HG02588 (cell line): ENCODE data around the gene ATF6B.
"Not testable (repeated sequence)": the region's sequence is repeated elsewhere in the genome, so short reads cannot be mapped to it uniquely, and the experiment has no call there.

ENCODE experiments used
- ATAC-seq: cut with Tn5 transposase; IDR thresholded peaks from one replicate; pipeline ENCODE4 v1.9.1; 2021; ENCODE audit warnings: mild to moderate bottlenecking, moderate library complexity; ENCODE audit not compliant: unreplicated experiment

ATF6B gene

GRCh38 chr6:32108727-32109113, 19.3 kb downstream of the ATF6B start:
- no peak for ATAC-seq

DNA sequence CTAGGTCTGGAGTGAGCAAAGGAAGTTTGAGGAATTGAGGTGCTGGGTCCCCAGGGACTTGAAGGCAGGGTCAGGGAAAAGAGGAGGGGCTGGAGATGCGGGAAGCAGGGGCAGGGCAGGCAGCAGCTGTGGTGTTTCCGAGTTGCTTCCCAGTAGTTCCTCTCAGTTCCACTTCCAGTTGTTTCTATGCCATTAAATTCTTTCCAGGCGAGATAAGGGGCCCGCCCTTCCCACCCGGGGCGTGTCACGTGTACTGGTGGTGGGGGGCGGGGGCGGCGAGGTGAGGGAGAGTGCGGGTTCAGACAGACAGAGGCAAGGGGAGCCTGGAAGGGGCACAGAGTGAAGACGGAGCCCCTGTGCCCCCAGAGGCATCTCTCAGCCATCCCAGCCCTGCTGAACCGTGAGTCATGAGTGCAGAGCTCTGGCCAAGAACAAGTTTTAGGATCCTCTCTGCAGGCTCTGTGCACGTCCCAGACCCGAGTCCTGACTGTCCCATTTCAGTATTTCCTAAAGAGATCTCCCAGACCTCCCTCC, 19.9 kb downstream of the ATF6B start:
- ATAC-seq, result no peak

- ATAC-seq, result no peak
Observed at GRCh38 chr6:32107406-32107805, 20.6 kb downstream of the ATF6B start.

DNA sequence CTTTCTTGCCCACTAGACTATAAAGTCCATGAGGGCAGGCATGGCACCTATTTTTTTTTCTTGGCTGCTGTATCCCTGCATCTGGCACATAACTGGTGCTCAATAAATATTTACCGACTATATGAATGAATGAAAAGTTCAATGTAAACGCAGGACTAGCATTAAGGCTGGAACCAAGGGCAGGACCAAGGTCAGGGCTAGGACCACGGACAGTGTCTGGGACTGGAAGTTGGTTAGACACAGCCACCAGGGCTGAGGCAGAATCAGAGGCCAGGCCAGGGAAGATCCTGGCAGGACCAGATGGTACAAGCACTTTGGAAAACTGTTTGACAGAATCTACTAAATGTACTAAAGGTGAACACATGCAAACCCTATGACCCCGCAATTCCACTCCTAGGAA, 22.6 kb downstream of the ATF6B start:
- no peak for ATAC-seq

GRCh38 chr6:32102255-32102654, 25.8 kb downstream of the ATF6B start:
- ATAC-seq, result no peak

GRCh38 chr6:32100251-32100650, 27.8 kb downstream of the ATF6B start:
- ATAC-seq, result not testable (repeated sequence)

DNA sequence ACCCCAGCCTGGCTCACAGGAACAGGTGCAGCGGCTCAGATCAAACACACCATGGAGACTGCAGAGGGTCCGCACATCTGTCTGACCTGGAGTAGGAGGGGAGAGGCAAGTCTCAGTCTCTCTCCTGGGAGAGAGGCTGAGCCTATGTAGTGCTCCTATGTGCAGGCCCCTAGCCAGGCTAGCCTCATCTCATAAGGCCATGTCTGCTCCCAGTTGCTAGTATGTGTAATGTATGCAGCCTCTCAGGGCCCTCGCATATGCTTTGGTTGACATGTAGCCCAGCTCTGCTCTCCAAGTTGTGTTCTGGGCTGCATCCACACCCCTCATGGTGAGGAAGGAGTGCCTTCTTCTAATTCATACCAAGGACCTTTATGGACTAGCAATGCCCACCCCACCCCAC, 30.7 kb downstream of the ATF6B start:
- ATAC-seq, result no peak

DNA sequence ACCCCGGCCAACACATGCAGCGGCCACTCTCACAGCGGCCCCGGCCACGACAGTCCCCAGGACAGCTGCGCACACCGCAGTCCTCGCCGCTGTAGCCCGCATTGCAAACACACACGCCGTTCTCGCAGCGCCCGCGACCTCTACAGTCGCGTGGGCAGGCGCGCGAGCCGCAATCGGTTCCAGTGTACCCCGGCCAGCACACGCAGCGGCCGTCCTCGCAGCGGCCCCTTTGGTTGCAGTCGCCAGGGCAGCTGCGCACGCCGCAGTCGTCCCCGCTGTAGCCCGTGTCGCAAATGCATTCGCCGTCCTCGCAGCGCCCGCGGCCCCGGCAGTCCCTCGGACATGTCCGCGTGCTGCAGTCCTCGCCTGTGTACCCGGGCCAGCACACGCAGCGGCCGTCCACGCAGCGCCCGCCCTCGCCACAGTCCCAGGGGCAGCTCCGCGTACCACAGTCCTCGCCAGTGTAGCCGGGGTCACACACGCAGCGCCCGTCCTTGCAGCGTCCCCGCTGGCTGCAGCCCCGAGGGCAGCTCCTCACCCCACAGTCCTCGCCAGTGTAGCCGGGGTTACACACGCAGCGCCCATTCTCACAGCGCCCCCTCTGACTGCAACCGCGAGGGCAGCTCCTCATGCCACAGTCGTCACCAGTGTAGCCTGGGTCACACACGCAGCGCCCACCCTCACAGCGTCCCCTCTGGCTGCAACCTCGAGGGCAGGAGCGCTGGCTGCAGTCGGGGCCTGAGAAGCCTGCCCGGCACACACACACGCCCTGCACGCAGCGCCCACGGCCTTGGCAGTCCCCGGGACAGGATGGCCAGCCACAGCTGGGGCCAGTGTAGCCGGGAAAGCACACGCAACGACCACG, 31.4 kb downstream of the ATF6B start:
- no peak for ATAC-seq

DNA sequence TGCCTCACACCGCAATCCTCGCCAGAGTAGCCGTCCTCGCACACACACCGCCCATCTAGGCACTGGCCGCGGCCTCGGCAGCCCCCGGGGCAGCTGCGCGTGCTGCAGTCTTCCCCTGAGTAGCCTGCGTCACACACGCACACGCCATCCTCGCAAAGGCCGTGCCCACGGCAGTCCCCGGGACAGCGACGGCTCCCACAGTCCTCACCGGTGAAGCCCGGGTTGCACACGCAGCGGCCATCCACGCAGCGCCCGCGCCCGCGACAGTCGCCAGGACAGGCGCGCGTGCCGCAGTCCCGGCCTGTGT, 32.0 kb downstream of the ATF6B start:
- no peak for ATAC-seq

GRCh38 chr6:32095338-32096086, 32.5 kb downstream of the ATF6B start:
- ATAC-seq, result no peak

GRCh38 chr6:32092760-32093497, 35.1 kb downstream of the ATF6B start:
- no peak for ATAC-seq

DNA sequence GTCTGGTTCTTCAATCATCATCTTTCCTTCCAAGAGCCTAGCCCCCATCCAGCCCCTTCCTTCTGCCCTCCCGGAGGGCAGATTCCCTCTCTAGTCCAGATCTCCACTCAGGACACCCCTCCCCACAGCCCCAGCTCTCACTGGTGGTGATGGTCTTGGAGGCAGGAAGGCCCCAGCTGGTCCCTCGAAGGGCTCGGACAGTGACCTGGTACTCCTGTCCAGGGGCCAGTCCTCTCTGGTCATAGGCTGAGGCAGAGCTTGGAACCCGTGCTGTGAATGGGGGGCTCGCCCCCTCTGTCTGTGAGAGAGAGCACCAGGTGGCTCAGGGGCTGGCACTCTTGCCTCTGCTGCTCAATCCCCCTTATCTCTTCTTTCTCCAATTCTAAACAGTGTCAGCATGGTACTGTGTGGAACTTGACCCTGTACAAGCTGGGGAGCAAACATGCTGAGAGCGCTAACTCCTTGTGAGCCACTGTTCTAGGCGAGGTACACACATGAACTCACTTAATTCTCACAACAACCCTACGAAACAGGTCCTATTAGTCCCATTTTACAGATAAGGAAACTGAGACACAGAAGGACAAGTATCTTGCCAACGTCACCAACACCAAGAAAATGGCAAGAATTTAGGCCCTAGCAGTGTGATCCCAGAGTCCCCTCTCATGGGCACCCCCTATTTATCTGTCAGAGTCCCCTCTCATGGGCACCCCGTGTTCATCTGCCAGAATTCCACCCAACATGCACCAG, 38.8 kb downstream of the ATF6B start:
- ATAC-seq, result no peak

DNA sequence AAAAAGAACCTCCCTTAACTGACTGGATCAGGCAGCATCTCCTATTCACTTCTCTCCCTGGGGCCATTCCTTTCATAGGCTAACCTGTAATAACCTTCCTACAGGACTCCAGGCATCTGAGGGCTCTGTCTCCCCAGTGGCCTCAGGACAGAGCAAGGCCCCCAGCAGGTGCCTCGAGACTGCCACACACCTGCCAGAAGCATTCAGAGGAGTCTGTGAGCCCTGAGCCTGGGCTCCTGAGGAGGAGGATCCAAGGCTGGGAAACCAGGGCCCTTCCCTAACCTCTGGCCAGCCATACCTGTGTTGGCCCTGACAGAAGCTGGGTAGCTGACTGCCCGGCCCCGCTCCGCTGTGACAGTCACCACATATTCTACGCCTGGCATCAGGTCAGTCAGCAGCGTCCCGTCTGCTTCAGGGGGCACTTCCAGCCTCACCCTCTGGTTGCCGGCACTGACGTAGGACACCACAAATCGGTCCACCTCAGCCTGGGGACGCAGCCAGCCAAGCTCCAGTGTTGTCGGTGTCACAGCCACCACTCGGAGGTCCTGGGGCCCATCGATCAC, 39.5 kb downstream of the ATF6B start:
- no peak for ATAC-seq

DNA sequence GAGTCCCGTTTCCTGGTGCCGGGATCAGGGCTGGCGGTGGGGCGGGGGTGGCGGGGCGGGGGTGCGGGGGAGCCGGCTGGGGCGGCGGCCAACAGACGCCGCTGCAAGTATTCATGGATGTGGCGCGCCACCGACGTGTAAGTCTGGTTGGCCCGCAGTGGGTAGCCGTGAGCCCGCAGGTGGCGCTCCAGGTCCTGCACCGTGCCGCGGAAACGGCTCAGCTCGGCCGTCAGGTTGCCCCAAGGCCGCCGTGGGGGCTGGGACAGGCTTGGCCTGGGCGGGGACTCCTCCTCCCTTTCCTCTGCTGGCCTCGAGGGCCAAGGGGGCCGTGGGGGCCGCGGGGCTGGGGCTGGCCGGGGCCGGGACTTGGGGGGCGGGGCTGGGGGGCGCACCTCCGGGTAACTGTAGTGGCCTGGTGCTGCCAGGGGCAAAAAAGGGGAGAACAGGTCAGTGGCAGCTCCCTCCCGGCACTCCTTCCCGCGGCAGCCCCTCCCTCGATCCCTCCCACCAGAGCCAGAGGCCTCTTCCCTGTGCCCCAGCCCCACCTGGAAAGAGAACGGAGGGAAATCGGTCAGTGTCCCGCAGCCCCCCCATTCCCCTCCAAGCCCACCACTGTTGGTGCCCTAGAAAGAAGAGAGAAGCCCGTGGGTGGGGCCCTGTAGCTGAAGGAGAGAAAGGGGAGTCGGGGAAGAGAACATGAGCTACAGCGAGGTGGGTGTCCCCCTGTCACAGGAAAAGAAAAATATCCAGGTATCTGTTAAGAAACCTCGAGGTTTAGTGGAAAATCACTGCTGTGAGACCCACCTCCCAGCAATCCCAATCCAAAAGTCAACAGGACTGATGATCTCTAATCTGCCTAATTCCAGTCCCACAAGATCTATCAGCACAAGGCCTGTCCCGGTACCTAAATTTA, 40.2 kb downstream of the ATF6B start:
- ATAC-seq, result no peak

- ATAC-seq, result peak; percentile 52
Observed at GRCh38 chr6:32086661-32087573, 41.1 kb downstream of the ATF6B start.

DNA sequence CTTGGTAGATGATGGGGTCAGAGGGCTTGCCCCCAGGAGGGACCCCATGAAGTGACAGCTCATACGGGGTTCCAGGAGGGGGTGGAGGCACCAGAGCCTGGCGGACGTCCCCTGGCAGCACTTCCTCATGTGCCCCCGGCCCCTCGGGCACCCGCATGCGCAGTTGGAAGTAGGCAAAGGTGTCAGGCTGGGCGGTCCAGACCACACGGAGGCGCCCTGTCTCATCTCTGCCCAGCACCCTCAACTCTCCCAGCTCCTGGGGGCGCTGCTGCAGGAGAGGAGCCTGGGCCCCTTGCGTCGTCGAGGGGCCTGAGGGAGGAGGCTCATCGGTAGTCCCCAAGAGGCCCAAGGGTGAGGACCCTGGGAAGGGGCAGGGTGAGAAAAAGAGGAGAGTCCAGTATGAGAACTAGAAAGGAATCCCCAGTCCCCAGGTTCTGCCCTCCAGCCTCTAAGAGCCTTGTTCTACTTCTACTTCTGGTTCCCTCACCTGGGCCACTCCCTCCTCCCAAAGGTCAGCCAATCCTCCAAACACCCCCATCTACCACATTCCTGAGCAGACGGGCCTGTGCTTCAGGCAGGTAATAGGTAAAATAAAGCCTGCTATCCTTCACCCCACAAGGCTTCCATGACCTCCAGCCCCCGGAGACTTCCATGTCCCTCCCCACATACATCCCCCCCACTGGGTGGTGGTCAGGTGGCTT, 42.1 kb downstream of the ATF6B start:
- ATAC-seq, result no peak

- ATAC-seq, result no peak
Observed at GRCh38 chr6:32084780-32085179, 43.3 kb downstream of the ATF6B start.
